Tibial nerve (tissue), 4 donors: ENCODE data around the gene TSPYL1.

Experiments
- EP300 ChIP-seq, 2 donors: sonication (generic); formaldehyde crosslinking; IDR thresholded peaks; one replicate each; pipeline ENCODE4 v1.6.1; 2017; ENCODE audit warnings: antibody characterized with exemption in 2 of 2, mild to moderate bottlenecking in 1 of 2
- TF ChIP-seq, protein P1 (sequence below), 5 experiments: fragments of 200-600 bp in 3 of 5; fragments of 450-650 bp in 2 of 5; sonication (generic) in 3 of 5; IDR thresholded peaks; one replicate each; pipeline ENCODE4 v1.5.1; 2016 to 2019; ENCODE audit warnings: antibody characterized with exemption in 5 of 5, mild to moderate bottlenecking in 3 of 5, moderate library complexity in 2 of 5

DNA sequence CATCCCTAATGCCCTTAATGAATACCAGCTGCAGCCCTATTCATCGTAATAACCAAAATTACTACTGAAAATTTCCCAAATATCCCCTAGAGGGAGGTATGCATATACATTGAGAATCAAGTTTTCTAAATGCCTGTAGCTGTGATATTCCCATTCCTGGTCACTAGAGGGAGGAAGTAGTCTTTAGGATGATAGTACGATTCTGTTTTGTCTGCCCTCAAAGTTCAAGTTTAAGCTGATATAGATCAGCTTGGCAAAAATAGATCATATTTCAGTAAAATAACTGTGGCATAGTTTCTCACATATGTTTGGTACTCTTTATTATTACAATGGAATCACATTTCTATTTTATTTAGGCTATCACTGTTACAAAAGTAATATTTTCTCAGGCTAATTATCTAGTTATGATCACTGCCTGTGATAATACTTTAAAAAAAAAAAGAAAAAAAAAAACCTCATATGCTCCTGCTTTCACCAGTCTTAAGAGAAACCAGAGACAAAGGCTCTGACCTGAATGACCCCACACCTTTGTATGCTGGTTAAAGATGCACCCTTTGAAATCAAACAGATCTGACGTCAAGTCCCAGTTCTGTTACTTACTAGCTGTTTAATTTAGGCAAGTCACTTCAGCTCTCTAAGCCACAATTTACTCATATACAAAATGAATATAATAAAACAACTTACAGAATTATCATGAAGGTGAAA is 11.0 kb downstream of the TSPYL1 start:
- no peak for TF ChIP-seq EP300 (IDR thresholded peaks at IDR 0.05)
- TF ChIP-seq, protein P1, sequence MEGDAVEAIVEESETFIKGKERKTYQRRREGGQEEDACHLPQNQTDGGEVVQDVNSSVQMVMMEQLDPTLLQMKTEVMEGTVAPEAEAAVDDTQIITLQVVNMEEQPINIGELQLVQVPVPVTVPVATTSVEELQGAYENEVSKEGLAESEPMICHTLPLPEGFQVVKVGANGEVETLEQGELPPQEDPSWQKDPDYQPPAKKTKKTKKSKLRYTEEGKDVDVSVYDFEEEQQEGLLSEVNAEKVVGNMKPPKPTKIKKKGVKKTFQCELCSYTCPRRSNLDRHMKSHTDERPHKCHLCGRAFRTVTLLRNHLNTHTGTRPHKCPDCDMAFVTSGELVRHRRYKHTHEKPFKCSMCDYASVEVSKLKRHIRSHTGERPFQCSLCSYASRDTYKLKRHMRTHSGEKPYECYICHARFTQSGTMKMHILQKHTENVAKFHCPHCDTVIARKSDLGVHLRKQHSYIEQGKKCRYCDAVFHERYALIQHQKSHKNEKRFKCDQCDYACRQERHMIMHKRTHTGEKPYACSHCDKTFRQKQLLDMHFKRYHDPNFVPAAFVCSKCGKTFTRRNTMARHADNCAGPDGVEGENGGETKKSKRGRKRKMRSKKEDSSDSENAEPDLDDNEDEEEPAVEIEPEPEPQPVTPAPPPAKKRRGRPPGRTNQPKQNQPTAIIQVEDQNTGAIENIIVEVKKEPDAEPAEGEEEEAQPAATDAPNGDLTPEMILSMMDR (IDR thresholded peaks at IDR 0.05), result peak; percentile 66 to 82 (median 77)
